HG02588 (cell line): ENCODE results near the gene ADGRG3.
"Not testable (repeated sequence)": the region's sequence is repeated elsewhere in the genome, so short reads cannot be mapped to it uniquely, and the experiment has no call there.

Experiments
- ATAC-seq: cut with Tn5 transposase; IDR thresholded peaks from one replicate; pipeline ENCODE4 v1.9.1; 2021; ENCODE audit warnings: mild to moderate bottlenecking, moderate library complexity; ENCODE audit not compliant: unreplicated experiment

ADGRG3 gene

GRCh38 chr16:57661936-57662906 is 5.9 kb upstream of the ADGRG3 start:
- no peak for ATAC-seq

- ATAC-seq: no peak
These were observed 4.7 kb upstream of the ADGRG3 start for GRCh38 chr16:57663436-57663835.

DNA sequence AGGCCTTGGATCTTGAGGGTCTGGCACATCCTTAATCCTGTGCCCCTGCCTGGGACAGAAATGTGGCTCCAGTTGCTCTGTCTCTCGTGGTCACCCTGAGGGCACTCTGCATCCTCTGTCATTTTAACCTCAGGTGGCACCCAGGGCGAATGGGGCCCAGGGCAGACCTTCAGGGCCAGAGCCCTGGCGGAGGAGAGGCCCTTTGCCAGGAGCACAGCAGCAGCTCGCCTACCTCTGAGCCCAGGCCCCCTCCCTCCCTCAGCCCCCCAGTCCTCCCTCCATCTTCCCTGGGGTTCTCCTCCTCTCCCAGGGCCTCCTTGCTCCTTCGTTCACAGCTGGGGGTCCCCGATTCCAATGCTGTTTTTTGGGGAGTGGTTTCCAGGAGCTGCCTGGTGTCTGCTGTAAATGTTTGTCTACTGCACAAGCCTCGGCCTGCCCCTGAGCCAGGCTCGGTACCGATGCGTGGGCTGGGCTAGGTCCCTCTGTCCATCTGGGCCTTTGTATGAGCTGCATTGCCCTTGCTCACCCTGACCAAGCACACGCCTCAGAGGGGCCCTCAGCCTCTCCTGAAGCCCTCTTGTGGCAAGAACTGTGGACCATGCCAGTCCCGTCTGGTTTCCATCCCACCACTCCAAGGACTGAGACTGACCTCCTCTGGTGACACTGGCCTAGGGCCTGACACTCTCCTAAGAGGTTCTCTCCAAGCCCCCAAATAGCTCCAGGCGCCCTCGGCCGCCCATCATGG is 4.0 kb upstream of the ADGRG3 start:
- no peak for ATAC-seq

GRCh38 chr16:57664662-57665025 is 3.5 kb upstream of the ADGRG3 start:
- ATAC-seq: no peak

DNA sequence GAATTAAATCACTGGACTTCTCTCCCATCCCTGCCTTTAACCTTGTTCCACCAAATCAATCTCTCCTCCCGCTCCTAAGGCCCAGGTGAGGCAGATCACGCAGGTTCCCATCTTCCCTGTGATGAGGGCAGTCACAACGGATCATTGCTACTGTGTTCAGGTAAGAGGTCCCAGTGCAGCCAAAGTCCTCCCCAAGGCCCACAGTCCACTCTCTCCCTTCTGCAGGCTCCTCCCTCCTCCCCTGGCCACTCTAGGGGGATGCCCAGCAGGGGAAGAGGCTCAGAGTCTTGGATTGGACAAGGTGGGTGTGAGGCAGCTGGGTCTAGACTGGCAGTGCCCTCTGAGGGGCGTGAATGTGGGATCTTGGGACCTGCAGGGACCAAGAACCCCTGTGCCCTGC is 2.6 kb upstream of the ADGRG3 start:
- ATAC-seq: no peak

DNA sequence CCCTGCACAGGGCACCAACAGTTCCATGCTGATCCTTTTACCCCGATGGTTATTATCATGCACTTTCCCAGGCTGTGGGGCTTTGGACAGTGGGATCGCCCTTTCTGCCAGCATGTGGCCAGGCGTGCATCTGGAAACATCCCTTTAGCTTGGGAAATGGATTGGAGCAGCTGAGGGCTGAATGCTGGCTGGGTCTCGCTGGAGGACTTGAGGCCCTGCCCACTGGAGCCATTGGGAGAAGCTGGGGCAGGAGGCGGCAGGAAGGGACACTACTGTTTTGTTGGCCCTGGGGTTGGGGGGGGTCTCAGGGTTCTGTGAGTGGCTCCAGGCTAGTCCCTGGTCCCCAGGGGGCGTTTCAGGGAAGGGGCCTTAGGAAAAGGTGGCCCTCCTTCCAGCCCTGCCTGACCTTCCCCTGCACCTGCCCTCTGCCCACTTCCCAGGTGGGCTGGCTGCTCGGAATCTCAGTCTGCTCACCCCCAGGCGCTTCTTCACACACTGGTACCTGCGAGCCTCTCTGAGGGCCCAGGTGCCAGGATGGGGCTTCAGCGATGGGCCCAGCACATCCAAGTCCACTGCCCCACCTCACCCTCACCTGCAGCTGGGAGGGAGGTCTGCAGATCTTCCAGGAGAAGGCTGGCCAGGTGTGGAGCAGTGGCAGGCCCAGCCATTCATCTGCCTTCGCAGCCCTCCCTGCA is 1.6 kb upstream of the ADGRG3 start:
- ATAC-seq: no peak

DNA sequence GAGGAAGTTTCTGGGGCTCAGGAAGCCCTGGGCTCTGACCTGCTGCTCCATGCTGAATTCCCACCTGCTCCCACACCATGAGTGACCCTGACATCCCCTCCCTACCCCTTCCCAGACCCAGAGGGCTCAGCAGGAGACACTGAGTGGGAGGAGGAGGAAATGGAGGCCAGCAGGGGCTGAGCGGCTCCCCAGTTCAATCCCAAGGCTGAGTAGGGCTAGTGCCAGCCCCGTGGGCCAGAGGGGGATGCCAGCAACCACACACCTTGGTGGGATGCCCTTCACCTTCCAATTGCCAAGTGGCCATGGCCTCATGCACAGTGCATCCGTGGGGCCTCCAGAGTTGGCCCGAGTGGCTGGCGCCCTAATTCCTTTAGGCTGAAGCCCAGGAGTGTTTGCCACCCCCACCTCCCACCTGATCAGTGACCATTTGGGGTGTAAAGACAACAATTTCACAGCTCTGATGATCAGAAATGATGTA is 1.0 kb upstream of the ADGRG3 start:
- ATAC-seq: no peak

- no peak for ATAC-seq
These were observed 412 bp upstream of the ADGRG3 start for GRCh38 chr16:57667526-57668262.

- no peak for ATAC-seq
These were observed 747 bp downstream of the ADGRG3 start for GRCh38 chr16:57668630-57669475.

DNA sequence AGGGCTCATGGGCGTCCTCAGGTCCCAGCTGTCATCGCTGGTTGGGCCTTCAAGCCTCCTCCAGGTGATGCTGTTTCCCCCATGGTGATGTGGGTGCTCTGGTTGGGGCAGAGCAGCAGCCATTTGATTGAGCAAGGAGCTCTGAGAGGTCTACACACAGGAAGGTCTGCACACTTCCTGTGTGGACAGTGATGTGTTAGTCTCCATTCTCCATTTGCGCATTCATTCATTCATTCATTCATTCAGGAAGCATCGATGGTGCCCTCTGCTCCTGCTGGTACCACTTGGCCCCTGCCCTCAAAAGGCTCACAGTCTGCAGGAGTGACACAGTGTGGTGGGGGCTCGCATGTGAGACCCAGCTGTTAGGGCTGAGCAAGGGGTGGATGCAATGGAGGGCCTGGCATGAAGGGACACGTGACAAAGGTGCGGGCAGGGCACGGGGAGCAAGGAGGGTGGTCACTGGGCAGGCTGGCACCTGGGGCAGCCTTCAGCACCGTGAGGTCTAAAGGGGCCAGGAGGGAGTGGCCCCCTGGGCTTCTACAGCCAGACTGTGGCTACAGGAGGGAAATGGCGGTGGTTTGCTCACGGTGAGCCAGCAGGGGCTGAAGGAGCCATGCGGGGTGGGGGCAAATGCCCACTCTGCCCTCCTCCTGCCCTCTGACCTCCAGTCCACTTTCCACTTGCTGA is 1.5 kb downstream of the ADGRG3 start:
- ATAC-seq: no peak

DNA sequence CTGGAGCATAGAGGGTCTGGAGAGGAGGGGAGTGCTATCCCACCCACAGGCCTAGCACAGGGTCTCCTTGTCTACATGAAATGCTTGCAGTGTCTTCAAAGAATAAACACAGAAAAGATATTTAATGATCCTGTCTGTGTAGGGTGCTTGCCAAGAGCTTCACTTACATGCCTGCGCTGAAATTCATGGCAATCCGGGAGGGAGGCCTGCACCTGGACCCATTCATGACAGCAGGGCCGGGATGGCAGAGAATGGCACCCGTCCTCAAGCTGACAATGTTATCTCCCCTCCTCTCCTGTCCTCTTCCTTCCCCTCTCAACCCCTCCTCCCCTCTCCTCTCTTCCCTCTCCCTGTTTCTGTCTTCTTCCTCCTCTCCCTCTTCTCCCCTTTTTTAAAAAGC is 2.1 kb downstream of the ADGRG3 start:
- ATAC-seq: no peak

DNA sequence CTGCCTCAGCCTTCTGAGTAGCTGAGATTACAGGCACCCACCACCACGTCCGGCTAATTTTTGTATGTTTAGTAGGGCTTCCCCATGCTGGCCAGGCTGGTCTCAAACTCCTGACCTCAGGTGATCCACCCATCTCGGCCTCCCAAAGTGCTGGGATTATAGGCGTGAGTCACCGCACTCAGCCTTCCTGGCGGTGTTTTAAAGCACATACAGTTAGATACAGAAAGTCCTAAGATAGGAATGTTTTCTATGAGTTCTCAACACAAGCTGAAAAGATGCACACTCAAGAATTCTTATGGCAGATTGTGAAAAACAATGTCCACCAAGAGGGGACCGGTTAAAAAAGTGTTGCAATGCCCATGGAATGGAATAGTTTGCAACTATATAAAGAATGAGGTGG is 3.3 kb downstream of the ADGRG3 start:
- not testable (repeated sequence) for ATAC-seq

GRCh38 chr16:57672416-57672815 is 4.3 kb downstream of the ADGRG3 start:
- no peak for ATAC-seq

DNA sequence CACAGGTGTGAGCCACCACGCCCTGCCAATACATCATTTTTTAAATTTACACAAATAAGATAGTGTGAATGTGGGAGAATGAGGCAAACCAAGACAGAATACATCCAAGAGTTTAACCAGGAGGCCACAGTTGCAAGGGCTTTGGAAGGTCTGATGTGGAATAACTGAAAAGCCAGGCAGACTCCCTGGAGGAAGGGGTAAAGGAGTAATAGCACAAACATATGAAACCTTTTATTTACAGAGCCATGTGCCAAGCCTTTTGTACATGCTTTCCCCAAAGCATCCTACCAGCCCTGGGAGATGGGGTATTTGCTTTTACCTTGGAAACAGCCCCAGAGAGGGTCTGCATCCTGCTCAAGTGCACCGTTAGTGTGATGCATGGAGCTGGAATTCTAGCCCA is 4.7 kb downstream of the ADGRG3 start:
- ATAC-seq: no peak

- no peak for ATAC-seq
These were observed 7.8 kb downstream of the ADGRG3 start for GRCh38 chr16:57675741-57676551.

DNA sequence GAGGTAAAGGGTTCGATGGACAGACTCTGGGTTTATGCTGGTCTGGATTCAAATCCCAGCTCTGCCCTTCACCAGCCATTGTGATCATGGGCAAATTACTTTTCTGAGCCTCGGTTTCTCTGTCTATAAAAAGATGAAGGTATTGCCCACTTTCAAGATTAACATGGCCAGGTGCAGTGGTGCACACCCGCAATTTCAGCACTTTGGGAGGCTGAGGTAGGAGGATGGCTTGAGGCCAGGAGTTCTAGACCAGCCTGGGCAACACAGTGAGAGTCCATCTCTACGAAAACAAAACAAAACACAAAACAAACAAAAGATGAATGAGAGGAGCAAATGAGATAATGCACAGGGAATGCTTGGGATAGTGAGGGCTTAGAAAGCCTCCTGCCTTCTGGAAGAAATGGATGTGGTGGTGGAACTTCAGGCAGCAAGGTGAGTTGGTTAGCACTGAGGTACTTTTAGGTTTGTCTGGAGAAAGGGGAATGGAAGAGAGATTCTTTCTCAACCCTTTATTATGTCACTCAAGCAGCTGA is 8.5 kb downstream of the ADGRG3 start:
- ATAC-seq: no peak

GRCh38 chr16:57677622-57678369 is 9.7 kb downstream of the ADGRG3 start:
- ATAC-seq: no peak
